Pancreas (tissue), 10 donors: ENCODE measurements around the gene SELENOF. TPM values are rescaled to one million over a fixed set of nuclear protein-coding genes. Genes with fewer than 3 reads are reported as not detected.

ENCODE experiments used
- ATAC-seq, 4 donors: fragments of 200-7000 bp; cut with Tn5 transposase; one replicate each; pipeline versions ENCODE4 v1.8.0 to v1.9.1; 2020; ENCODE audit warnings: mild to moderate bottlenecking in 4 of 4, moderate library complexity in 4 of 4
- DNase-seq, 6 donors: peaks; one replicate each; pipeline ENCODE4 v3.0.0-alpha.2; 2020
- FAIRE-seq: peaks from 2 replicates; lab custom pipeline; 2012; peaks lifted over from hg19 to GRCh38; lab: Jason Lieb, UNC
- H3K27ac ChIP-seq, 4 donors: fragments of 200-600 bp; sonication (generic); 1 replicate in 3 of 4; 2 replicates in 1 of 4; pipeline versions ENCODE4 v1.5.0 to v1.8.0; 2020
- H3K27me3 ChIP-seq, 4 donors: fragments of 200-600 bp; one replicate each; pipeline ENCODE4 v1.8.0; 2021
- H3K36me3 ChIP-seq, 3 donors: fragments of 200-600 bp; sonication (generic) in 1 of 3; one replicate each; pipeline versions ENCODE4 v1.5.0 to v1.8.0; 2020 to 2021
- H3K4me1 ChIP-seq, 3 donors: fragments of 200-600 bp; one replicate each; pipeline ENCODE4 v1.8.0; 2021
- H3K4me3 ChIP-seq, 4 donors: fragments of 200-600 bp; sonication (generic) in 2 of 4; one replicate each; pipeline versions ENCODE4 v1.5.0 to v1.8.0; 2020 to 2021
- H3K9me3 ChIP-seq, 4 donors: fragments of 200-600 bp; one replicate each; pipeline ENCODE4 v1.8.0; 2021
- CTCF ChIP-seq, 4 donors: fragments of 200-600 bp; sonication (generic) in 3 of 4; IDR thresholded peaks; one replicate each; pipeline versions ENCODE4 v1.5.0 to v1.8.0; 2021; ENCODE audit warnings: antibody characterized with exemption in 4 of 4
- WGBS, 2 donors: extraction: QIAGEN DNeasy Blood & Tissue Kit; methylation state at CpG; one replicate each; pipeline ENCODE4 v1.1.7; 2013; 5-methylcytosine and 5-hydroxymethylcytosine counted together
- intact Hi-C, 3 donors: fragments of 100-400 bp; cut with DNase I; formaldehyde crosslinking; loops; one replicate each; pipeline versions ENCODE4 v1.11.1 to v1.14.2; 2022
- polyA plus RNA-seq, 2 donors: library from polyadenylated mRNA; stranded (reverse); fragments of 200-250 nt; gene quantifications; one replicate each; pipeline ENCODE4 v1.2.3, GENCODE V29; 2013
- total RNA-seq, 6 donors: library from RNA; stranded (reverse); fragmentation: NEBNext Ultra II Directional in 4 of 6; extraction: Animal tissue kit (Norgen Biotek cat#: 25700) in 4 of 6; gene quantifications; one replicate each; pipeline versions ENCODE4 v1.2.1 to v1.2.4, GENCODE V29; 2021 to 2023
- donor health status: healthy with polysubstance abuse.
- donor health status: DM: no; HTN: no; CAD: no; lungs with moderate emphysema.
- donor health status: DM: no; HTN: no; CAD: no.
- donor health status: control.
- donor health status: control.
- donor health status: Bipolar disorder and iron deficiency.
- donor health status: DM: yes; HTN: yes; CAD: no.
- donor health status: DM: no; HTN: no; CAD: no.
- donor health status: DM: no; HTN: no; CAD: no.
- donor health status: DM: yes; HTN: yes; CAD: no.

The SELENOF gene
- total and polyA plus RNA-seq, 8 donors = 28.9 to 98.5 (median 80.1) TPM

- H3K4me1 ChIP-seq = no peaks in the 10 kb centered on the region
- no peaks in the 10 kb centered on the region for H3K9me3 ChIP-seq
- no peak overlapping the region for H3K4me3 ChIP-seq
- H3K27ac ChIP-seq = no peak overlapping the region
- no peak for TF ChIP-seq CTCF (IDR thresholded peaks at IDR 0.05)
- H3K27me3 ChIP-seq = no peaks in the 10 kb centered on the region
- ATAC-seq (no peak), DNase-seq (no peak), FAIRE-seq (no peak)
- H3K36me3 ChIP-seq = no peaks in the 10 kb centered on the region
- intact Hi-C loops = no loop called here
Measured at GRCh38 chr1:86866665-86867064, 47.3 kb downstream of the SELENOF start.

- ATAC-seq (no peak), FAIRE-seq (no peak), DNase-seq (no peak)
- Histone ChIP-seq H3K27ac (no peak overlapping the region), H3K4me1 (peaks cover 0 to 2% (median 0%) of the 10 kb centered on the region in 3 donors), H3K4me3 (no peak overlapping the region), H3K9me3 (no peaks in the 10 kb centered on the region), H3K36me3 (no peaks in the 10 kb centered on the region), H3K27me3 (no peaks in the 10 kb centered on the region)
- no peak for TF ChIP-seq CTCF (IDR thresholded peaks at IDR 0.05)
- intact Hi-C loops = no loop called here
- WGBS, 2 donors = 96 to 99% methylated on average over 6 of the region's 6 CpGs
Measured at GRCh38 chr1:86865973-86866637, 47.8 kb downstream of the SELENOF start.

DNA sequence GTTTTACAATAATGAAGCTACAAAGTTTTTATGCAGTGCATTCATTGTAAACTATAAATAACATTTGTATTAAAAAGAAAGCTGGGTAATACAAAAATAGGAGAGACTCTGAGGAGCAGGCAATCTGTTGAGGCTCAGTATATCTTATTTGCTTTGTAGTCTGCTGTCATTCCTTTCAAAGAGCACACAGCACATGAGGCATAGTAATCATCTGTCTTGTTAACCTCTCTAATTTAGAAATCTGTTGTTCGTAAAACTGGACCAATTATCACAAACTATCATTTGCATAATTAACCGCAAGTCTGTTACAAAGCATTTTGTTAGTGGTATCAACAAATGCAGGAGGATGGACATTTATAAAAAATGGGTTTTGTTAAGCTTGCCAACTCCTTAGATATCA lies 51.0 kb downstream of the SELENOF start:
- no peak for ATAC-seq

GRCh38 chr1:86861424-86861823 lies 52.5 kb downstream of the SELENOF start:
- H3K4me1 ChIP-seq = peaks cover 0 to 8% (median 0%) of the 10 kb centered on the region in 3 donors
- WGBS, 2 donors = 92 to 95% methylated on average over 1 of the region's 1 CpG
- ATAC-seq (no peak), DNase-seq (no peak), FAIRE-seq (no peak)
- no peak for TF ChIP-seq CTCF (IDR thresholded peaks at IDR 0.05)
- H3K27ac ChIP-seq = no peak overlapping the region
- no peaks in the 10 kb centered on the region for H3K36me3 ChIP-seq
- H3K9me3 ChIP-seq = no peaks in the 10 kb centered on the region
- intact Hi-C loops = no loop called here
- H3K4me3 ChIP-seq = no peak overlapping the region
- H3K27me3 ChIP-seq = no peaks in the 10 kb centered on the region

More for the DNA sequence above, 51.0 kb downstream of the SELENOF start:
- FAIRE-seq (no peak), DNase-seq (no peak)
- 94 to 98% methylated on average over 2 of the region's 2 CpGs for whole genome bisulfite sequencing, 2 donors
- H3K4me1 ChIP-seq = peaks cover 0 to 8% (median 0%) of the 10 kb centered on the region in 3 donors
- H3K4me3 ChIP-seq = no peak overlapping the region
- no peaks in the 10 kb centered on the region for H3K9me3 ChIP-seq
- H3K27ac ChIP-seq = no peak overlapping the region
- H3K36me3 ChIP-seq = no peaks in the 10 kb centered on the region
- no peak for TF ChIP-seq CTCF (IDR thresholded peaks at IDR 0.05)
- intact Hi-C loops = no loop called here
- no peaks in the 10 kb centered on the region for H3K27me3 ChIP-seq

- H3K4me1 ChIP-seq = peaks cover 0 to 8% (median 0%) of the 10 kb centered on the region in 3 donors
- no peak for TF ChIP-seq CTCF (IDR thresholded peaks at IDR 0.05)
- 71 to 81% methylated on average over 1 of the region's 1 CpG for WGBS, 2 donors
- intact Hi-C loops = no loop called here
- no peak for FAIRE-seq
- H3K9me3 ChIP-seq = no peaks in the 10 kb centered on the region
- no peak for ATAC-seq
- no peaks in the 10 kb centered on the region for H3K36me3 ChIP-seq
- H3K4me3 ChIP-seq = no peak overlapping the region
- H3K27ac ChIP-seq = no peak overlapping the region
- no peaks in the 10 kb centered on the region for H3K27me3 ChIP-seq
- no peak for DNase-seq
Measured at GRCh38 chr1:86860424-86860823, 53.5 kb downstream of the SELENOF start.
